GM12891 (cell line): ENCODE data around the gene ACSL1.
"Not testable (repeated sequence)": the region's sequence is repeated elsewhere in the genome, so short reads cannot be mapped to it uniquely, and the experiment has no call there.

Source experiments
- POLR2A ChIP-seq: IDR thresholded peaks from 2 replicates; pipeline ENCODE4 v1.6.1; 2011; ENCODE audit warnings: low read depth, low read length, control low read depth
- POLR2AphosphoS5 ChIP-seq: IDR thresholded peaks from 2 replicates; pipeline ENCODE4 v1.6.1; 2011; ENCODE audit warnings: low read depth, low read length, control low read depth
- POU2F2 ChIP-seq: IDR thresholded peaks from 2 replicates; pipeline ENCODE4 v1.6.1; 2011; ENCODE audit warnings: low read depth, mild to moderate bottlenecking, control low read depth, low read length, moderate library complexity
- SPI1 ChIP-seq: IDR thresholded peaks from 2 replicates; pipeline ENCODE4 v1.6.1; 2011; ENCODE audit warnings: low read depth, low read length, control low read depth
- TAF1 ChIP-seq: IDR thresholded peaks from 2 replicates; pipeline ENCODE4 v1.6.1; 2011; ENCODE audit warnings: low read depth, low read length, control low read depth

GRCh38 chr4:184779160-184779559 is 46.6 kb downstream of the ACSL1 start:
- TF ChIP-seq TAF1, POLR2A, POLR2AphosphoS5, SPI1, POU2F2: not testable (repeated sequence)
